GM21717 (cell line): Measurements from ENCODE around the gene AFF1.

Experiments
- ATAC-seq: cut with Tn5 transposase; IDR thresholded peaks from one replicate; pipeline ENCODE4 v1.9.1; 2021; ENCODE audit warnings: mild to moderate bottlenecking, moderate library complexity; ENCODE audit not compliant: unreplicated experiment

Gene AFF1

DNA sequence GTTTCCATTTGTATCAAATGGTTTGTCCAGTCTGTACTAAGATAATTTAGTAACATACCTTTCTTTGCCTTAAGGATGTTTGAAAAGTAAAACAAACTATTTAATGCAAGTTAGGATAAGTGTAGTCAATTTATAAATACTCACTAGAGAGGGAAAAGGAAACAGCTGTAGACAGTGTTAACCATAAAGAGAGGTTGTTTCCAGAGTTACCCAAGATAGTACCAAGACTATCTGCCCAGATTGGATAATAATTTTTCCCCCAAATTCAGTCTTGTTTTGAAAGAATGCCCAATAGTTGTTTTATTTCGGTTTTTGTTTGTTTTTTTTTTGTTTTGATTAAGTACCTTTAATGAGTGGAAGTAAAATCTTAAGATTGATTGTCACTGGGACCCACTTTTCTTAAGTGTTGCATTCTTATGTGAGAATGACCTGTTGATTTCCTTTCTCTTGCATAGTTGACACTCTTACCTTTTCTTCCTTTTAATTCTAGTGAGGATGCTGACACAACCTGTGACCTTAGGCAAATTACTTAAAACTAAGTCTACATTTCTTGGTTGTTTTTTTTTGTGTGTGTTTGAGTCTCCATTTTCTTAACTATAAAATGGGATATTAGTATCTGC is 12.8 kb downstream of the AFF1 start:
- ATAC-seq, result no peak

- ATAC-seq, result no peak
Observed at GRCh38 chr4:86948276-86948675, 13.5 kb downstream of the AFF1 start.

- no peak for ATAC-seq
Observed at GRCh38 chr4:86950831-86951525, 16.2 kb downstream of the AFF1 start.

GRCh38 chr4:86955888-86956451 is 21.2 kb downstream of the AFF1 start:
- ATAC-seq, result no peak

DNA sequence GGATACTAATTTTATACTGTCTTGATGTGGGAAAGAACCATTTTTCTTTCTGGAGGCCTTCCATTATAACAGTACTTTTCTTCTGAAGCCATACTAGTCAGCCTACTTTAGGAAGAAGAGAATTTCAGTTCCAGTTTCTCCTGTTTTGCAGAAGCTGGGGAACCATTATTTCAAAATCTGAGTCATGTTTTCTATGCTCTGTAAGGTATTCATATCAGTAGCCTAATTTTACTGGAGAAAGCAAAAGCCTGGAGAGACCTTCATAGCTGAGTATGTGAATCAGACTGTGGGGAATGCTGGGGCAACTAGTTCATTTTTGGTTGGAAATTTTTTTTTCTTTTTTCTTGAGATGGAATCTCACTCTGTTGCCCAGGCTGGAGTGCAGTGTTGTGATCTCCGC is 22.4 kb downstream of the AFF1 start:
- peak; percentile 67 for ATAC-seq

DNA sequence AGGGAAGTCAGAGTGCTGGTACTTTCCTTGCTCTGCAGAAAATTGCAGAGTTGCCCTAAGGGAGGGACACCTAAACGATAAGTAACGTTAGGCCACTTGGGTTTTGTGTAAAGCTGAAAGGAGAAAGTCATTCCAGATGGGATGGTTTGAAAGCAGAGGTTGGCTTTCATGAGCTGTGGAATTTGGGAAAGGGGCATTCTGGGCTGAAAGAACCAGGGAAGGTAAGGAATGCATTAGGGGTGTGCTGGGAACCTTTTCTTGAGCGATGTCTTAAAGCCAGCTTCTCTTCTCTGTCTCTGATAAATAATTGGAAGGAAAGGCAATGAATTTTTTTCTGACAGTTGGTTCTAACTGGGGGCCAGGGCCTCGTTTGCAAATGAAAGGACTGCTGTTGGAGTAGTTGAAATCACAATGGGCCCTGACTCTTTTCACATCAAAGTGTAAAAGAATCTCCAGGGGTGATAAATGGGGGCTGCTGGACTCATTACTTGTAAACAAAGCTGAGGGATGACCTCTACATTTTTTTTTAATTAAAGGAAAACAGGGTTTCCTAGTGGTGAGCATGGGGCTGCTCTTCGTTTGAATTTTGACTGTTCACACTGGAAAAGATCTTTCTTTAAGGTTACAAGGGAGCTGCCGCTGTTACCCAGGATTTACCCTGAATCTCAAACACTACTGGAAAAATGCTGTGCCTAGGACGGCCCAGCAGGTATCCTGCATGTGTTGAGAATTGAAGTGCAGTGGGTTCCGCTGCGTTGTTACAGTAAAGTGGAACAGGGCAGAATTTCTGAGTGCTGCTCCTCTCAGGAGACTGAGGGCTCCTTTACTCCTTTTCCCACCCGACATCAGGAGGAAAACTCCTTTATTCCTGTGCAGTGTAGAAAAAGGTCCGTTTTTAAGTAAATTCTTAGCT is 25.0 kb downstream of the AFF1 start:
- ATAC-seq, result no peak

DNA sequence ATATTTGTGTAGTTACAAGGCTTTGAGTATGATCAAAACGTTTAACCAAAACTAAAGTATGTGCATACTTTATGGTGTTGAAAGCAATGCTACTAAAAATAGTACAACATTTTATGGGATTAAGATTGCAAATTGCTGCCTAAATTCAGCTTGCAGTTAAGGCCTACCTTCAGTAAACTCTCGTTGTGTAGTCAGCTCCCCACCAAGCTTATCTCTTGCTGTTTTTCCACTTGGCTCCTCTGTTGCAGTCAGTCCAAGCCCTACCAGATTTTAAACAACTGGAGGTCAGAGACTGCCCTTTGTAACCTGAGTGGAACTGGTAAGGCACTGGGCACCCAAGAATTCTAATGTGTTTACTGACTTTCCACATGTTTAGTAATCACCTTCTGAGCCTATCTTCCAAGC is 25.7 kb downstream of the AFF1 start:
- ATAC-seq, result no peak

DNA sequence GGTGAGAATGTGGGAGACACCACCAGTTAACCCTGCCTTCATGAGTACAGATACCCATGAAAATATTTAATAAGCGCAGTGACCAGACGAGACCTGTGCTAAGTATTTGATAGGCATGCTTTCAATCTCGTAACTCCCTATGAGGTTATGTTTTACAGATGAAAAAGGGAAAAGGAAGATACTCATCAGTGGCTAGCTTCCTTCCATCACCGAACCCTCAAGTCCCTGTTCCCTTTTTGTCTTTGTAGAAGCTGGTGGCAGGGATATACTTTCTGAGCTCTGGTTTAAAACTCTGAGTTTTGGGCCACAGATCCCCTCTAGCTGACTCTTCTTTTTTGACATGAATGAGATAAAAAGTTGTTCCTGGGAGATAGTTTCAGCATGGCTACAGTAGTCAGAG is 26.3 kb downstream of the AFF1 start:
- ATAC-seq, result no peak

- peak; percentile 77 for ATAC-seq
Observed at GRCh38 chr4:86961605-86962295, 26.9 kb downstream of the AFF1 start.

DNA sequence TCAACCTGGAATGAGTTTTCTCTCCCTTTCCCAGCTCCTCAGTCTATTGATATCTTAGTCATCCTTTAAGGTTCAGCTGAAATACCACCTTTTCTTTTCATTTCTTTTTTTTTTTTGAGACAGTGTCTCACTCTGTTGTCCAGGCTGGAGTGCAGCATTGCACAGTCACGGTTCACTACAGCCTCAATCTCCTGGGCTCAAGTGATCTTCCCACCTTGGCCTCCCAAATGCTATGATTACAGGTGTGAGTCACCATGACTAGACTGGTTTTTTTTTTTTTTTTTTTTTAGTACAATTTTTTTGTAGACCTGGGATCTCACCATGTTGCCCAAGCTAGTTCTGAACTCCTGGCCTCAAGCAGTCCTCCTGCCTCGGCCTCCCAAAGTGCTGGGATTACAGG is 28.9 kb downstream of the AFF1 start:
- ATAC-seq, result no peak

GRCh38 chr4:86965019-86965976 is 30.5 kb downstream of the AFF1 start:
- peak; percentile 60 for ATAC-seq

- ATAC-seq, result no peak
Observed at GRCh38 chr4:86967073-86967472, 32.3 kb downstream of the AFF1 start.

- ATAC-seq, result no peak
Observed at GRCh38 chr4:86967798-86968197, 33.0 kb downstream of the AFF1 start.

DNA sequence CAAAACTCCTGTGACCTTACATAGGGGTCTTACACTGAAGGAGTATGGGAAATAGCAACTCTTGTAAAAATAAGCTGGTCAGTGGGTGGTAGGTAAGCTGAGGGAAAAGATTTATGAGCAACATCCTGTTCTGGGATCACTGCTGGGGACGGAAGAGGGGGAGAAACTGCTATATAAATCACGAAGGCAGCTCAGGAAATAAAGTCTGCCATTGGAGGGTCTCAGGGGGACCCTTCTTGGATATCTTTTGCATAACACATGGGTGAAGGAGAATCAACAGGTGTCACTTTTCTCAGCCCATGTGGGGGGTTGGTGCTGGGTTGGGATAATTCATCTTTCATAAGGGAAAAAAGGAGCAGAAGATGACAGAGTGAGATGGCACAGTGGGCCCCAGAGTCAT is 33.7 kb downstream of the AFF1 start:
- ATAC-seq, result no peak

DNA sequence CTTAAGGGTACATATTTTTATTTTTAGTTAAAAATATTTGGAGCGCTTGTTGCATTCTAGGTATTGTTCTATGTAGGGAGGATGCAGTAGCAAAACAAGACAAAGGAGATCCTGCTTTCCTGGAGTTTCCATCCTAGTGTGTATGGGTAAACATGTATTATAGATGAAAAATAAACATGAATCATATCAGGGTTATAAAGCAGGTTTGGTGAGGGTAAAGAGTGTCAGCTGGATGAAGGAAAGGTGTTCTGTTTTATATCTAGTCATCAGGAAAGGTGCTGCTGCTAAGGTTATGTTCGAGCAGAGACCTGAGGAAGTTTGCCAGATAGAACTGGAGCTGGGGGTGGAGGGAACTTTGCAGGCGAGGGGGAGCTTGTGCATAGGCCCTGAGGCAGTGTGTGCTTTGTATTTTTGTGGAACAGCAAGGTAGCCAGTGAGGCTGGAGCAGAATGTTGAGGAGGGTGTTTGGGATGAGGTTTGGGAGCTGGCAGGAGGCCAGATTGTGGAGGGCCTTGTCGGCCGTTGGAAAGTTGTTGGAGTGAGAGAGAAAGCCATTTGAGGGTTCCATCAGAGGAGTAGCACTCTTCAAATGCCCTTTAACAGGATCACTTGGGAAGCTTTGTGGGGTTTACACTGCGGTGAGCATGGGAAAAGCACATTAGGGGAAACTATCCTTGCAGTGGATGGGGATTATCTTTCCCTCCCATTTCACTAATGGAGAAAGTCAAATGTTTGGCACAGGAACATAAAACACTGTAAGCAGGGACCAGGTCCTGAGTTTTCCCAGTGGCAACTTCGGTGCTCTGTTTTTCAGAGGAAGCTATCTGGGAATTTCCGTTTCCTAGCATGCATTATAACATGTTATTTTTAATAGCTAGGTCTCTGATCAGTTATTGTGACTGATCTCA is 35.9 kb downstream of the AFF1 start:
- no peak for ATAC-seq

DNA sequence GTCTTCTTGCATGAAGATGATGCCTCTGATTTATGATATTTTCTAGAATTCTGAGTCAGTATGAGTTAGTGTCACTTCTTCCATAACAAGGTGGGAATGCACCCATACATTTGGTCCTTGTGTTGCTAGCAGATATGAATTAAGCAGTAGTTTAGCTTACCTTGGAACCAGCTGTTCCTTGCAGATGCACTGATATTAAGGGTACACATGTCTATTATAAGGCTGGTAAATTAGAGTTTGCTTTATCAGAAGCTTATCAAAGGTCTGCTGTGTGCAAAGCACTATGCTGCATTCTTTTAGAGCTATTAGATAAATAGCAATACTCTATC is 36.5 kb downstream of the AFF1 start:
- no peak for ATAC-seq

GRCh38 chr4:86972997-86973396 is 38.2 kb downstream of the AFF1 start:
- no peak for ATAC-seq

- ATAC-seq, result no peak
Observed at GRCh38 chr4:86973668-86974067, 38.9 kb downstream of the AFF1 start.

DNA sequence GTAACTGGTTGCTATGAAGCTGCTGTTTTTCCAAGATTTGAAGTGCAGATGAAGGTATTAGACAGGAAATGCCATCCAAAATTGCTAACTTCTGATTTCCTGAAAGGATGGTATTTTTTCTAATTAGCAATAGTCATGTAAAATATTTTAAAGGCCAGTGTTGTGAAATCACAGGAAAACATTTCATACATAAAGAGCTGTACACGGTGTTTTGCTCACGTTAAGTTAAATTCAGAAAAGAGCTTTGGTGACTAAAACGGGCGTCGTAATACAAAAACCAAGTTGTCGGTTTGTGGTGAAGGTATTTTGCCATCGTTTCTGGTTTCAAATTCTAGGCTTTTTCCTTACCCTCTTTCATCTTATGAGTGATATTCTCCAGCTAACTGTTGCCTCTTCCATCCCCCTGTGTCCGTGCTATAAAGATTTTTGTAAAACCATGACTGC is 39.8 kb downstream of the AFF1 start:
- ATAC-seq, result no peak
